NCI-H2171 (cell line): ENCODE measurements around the gene KCNQ1OT1.

Experiments
- DNase-seq: peaks from one replicate; lab custom pipeline; 2025; lab: John Stamatoyannopoulos, UW

The KCNQ1OT1 gene

GRCh38 chr11:2594267-2594666 lies 105.5 kb downstream of the KCNQ1OT1 start:
- DNase-seq, result no peak

- DNase-seq, result no peak
Measured at GRCh38 chr11:2593393-2593950, 106.3 kb downstream of the KCNQ1OT1 start.

- no peak for DNase-seq
Measured at GRCh38 chr11:2592559-2593392, 107.0 kb downstream of the KCNQ1OT1 start.

- DNase-seq, result no peak
Measured at GRCh38 chr11:2591805-2592204, 108.0 kb downstream of the KCNQ1OT1 start.

GRCh38 chr11:2590965-2591754 lies 108.6 kb downstream of the KCNQ1OT1 start:
- no peak for DNase-seq

GRCh38 chr11:2590131-2590964 lies 109.4 kb downstream of the KCNQ1OT1 start:
- DNase-seq, result no peak

GRCh38 chr11:2589538-2589934 lies 110.3 kb downstream of the KCNQ1OT1 start:
- no peak for DNase-seq

- no peak for DNase-seq
Measured at GRCh38 chr11:2588809-2589537, 110.8 kb downstream of the KCNQ1OT1 start.

- no peak for DNase-seq
Measured at GRCh38 chr11:2587976-2588748, 111.6 kb downstream of the KCNQ1OT1 start.

- DNase-seq, result no peak
Measured at GRCh38 chr11:2587132-2587930, 112.5 kb downstream of the KCNQ1OT1 start.

GRCh38 chr11:2586793-2587131 lies 113.0 kb downstream of the KCNQ1OT1 start:
- no peak for DNase-seq

GRCh38 chr11:2586087-2586792 lies 113.6 kb downstream of the KCNQ1OT1 start:
- no peak for DNase-seq

- DNase-seq, result no peak
Measured at GRCh38 chr11:2585566-2586086, 114.2 kb downstream of the KCNQ1OT1 start.

- DNase-seq, result no peak
Measured at GRCh38 chr11:2584812-2585565, 114.8 kb downstream of the KCNQ1OT1 start.

- no peak for DNase-seq
Measured at GRCh38 chr11:2584434-2584811, 115.4 kb downstream of the KCNQ1OT1 start.

GRCh38 chr11:2583605-2583958 lies 116.2 kb downstream of the KCNQ1OT1 start:
- DNase-seq, result no peak

GRCh38 chr11:2582946-2583604 lies 116.7 kb downstream of the KCNQ1OT1 start:
- no peak for DNase-seq
